ENCODE results near the gene MAML3.

GRCh38 chr4:139756391-139757180 lies 397.4 kb downstream of the MAML3 start:
- TF ChIP-seq CTCF (IDR thresholded peaks at IDR 0.05): no peak
- no peak for TF ChIP-seq POLR2A (IDR thresholded peaks at IDR 0.05)
- no peak for TF ChIP-seq POLR2AphosphoS5 (IDR thresholded peaks at IDR 0.05)
- no peak for TF ChIP-seq EP300 (IDR thresholded peaks at IDR 0.05)

Measured in suprapubic skin (tissue), 4 donors.